HepG2 (cell line): ENCODE measurements around the gene ABCA3. TPM values are rescaled to one million over a fixed set of nuclear protein-coding genes. Genes with fewer than 3 reads are reported as not detected.
A peak's percentile ranks its signal among the peaks of the same experiment; 100 is the strongest.

Experiments used
- ATF7-NPFF ChIP-seq: sonication (generic); formaldehyde crosslinking; IDR thresholded peaks from 2 replicates; pipeline ENCODE4 v1.8.1; 2023; ENCODE audit warnings: mild to moderate bottlenecking, low read depth, missing genetic modification reagents, moderate library complexity
- CENPX ChIP-seq: sonication (generic); formaldehyde crosslinking; IDR thresholded peaks from 2 replicates; pipeline ENCODE4 v1.9.0; 2021; ENCODE audit warnings: mild to moderate bottlenecking, missing genetic modification reagents, moderate library complexity
- GATAD2A ChIP-seq: IDR thresholded peaks from 2 replicates; pipeline ENCODE4 v1.6.1; 2016
- PAX8 ChIP-seq: sonication (generic); formaldehyde crosslinking; IDR thresholded peaks from 2 replicates; pipeline ENCODE4 v1.8.0; 2022; ENCODE audit warnings: mild to moderate bottlenecking, missing genetic modification reagents, borderline replicate concordance
- PHF20 ChIP-seq: sonication (generic); formaldehyde crosslinking; IDR thresholded peaks from 2 replicates; pipeline ENCODE4 v1.5.0; 2020; ENCODE audit warnings: mild to moderate bottlenecking, missing genetic modification reagents
- RBM22 ChIP-seq: fragments of 200-400 bp; formaldehyde crosslinking; optimal IDR thresholded peaks from 2 replicates; pipeline ENCODE3; 2017; ENCODE audit warnings: mild to moderate bottlenecking, low read length, moderate library complexity
- SALL2 ChIP-seq: sonication (generic); formaldehyde crosslinking; IDR thresholded peaks from 2 replicates; pipeline ENCODE4 v1.8.1; 2023; ENCODE audit warnings: mild to moderate bottlenecking, missing genetic modification reagents, inconsistent platforms
- SP5 ChIP-seq: IDR thresholded peaks from 2 replicates; pipeline ENCODE4 v1.6.1; 2016; ENCODE audit warnings: low read depth, borderline replicate concordance
- ZBTB1 ChIP-seq: sonication (generic); formaldehyde crosslinking; IDR thresholded peaks from 2 replicates; pipeline ENCODE4 v1.4.0; 2020; ENCODE audit warnings: missing genetic modification reagents, borderline replicate concordance
- ZNF124 ChIP-seq: sonication (generic); formaldehyde crosslinking; IDR thresholded peaks from 2 replicates; pipeline ENCODE4 v1.4.0; 2020; ENCODE audit warnings: missing genetic modification reagents
- ZNF20 ChIP-seq: sonication (generic); formaldehyde crosslinking; IDR thresholded peaks from 2 replicates; pipeline ENCODE4 v1.4.0; 2020; ENCODE audit warnings: mild to moderate bottlenecking, moderate library complexity, missing genetic modification reagents
- ZNF256 ChIP-seq: sonication (generic); formaldehyde crosslinking; conservative IDR thresholded peaks from 2 replicates; pipeline ENCODE4 v1.4.0; 2020; ENCODE audit warnings: missing genetic modification reagents
- ZNF264 ChIP-seq: sonication (generic); formaldehyde crosslinking; IDR thresholded peaks from 2 replicates; pipeline ENCODE4 v1.4.0; 2020; ENCODE audit warnings: missing genetic modification reagents
- ZNF407 ChIP-seq: sonication (generic); formaldehyde crosslinking; IDR thresholded peaks from one replicate; pipeline ENCODE4 v1.5.1; 2020; ENCODE audit warnings: mild to moderate bottlenecking, missing genetic modification reagents; ENCODE audit errors: not compliant biosample characterization
- ZNF704 ChIP-seq: sonication (generic); formaldehyde crosslinking; IDR thresholded peaks from 2 replicates; pipeline ENCODE4 v1.8.1; 2023; ENCODE audit warnings: mild to moderate bottlenecking, inconsistent platforms, moderate library complexity, missing genetic modification reagents, borderline replicate concordance
- ZNF710 ChIP-seq: sonication (generic); formaldehyde crosslinking; IDR thresholded peaks from 2 replicates; pipeline ENCODE4 v1.5.0; 2020; ENCODE audit warnings: mild to moderate bottlenecking, missing genetic modification reagents, borderline replicate concordance
- polyA plus RNA-seq, 8 experiments: library from polyadenylated mRNA; depleted of rRNA in 3 of 8; stranded (reverse) in 7 of 8; unstranded in 1 of 8; fragments of >200 nt; fragmentation: Illumina TruSeq in 4 of 8; extraction: Trizol in 4 of 8; gene quantifications; 2 replicates each; pipeline versions ENCODE4 v1.2.1 to v1.2.3, GENCODE V29; 2011 to 2016; ENCODE audit warnings: low read depth in 4 of 8, missing spikeins in 1 of 8, mixed read lengths in 1 of 8; ENCODE audit not compliant: insufficient read depth in 1 of 8
- total RNA-seq, 5 experiments: library from RNA; depleted of rRNA; stranded (reverse); fragments of >200 nt; fragmentation: Illumina TruSeq; extraction: Trizol; gene quantifications; 2 replicates each; pipeline ENCODE4 v1.2.3, GENCODE V29; 2016; ENCODE audit warnings: low read depth in 1 of 5
- TF ChIP-seq, protein P1 (sequence below): sonication (generic); formaldehyde crosslinking; IDR thresholded peaks from 2 replicates; pipeline ENCODE4 v1.4.0; 2020; ENCODE audit warnings: missing genetic modification reagents

The ABCA3 gene
- total and polyA plus RNA-seq, 2 of the 13 experiments (the other 11 are each of a cell fraction or from before 2014, with no cell fraction given), result 0.60 to 1.5 TPM

DNA sequence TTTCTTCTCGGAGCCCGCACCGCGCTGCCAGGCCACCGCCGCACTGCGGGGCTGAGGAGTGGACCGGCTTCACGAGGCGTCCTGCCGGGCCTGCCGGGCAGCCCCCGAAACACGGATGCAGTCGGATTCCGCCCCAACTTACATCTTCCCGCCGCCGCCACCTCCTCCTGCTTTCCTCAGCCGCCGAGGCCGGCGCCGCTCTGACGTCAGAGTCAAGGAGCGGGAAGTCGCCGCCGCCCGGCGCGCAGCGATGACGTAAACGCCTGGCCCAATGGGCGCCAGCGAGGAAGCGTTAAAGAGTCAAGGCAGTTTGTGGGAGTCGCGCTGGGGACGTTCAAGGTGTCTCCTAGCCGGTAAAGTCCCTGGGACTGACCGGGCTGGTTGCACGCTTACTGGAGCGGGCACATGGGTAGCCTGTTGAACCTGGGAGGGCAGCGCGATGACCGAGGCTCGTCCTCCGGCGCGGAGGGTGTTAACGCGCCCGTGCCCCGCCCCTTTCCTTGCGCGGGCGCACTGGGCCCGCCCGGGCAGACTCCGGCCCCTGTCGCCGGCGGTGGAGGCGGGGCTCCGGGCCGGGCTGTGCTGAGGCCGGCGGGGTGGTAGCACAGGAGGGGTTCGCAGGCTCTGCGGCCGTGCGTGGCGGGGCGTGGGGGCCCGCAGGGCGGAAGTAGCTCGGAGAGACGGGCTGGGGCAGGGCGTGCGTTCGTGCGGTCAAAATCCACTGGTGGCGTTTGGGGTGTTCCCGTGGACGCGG, 72.4 kb downstream of the ABCA3 start, which contains the start of gene RNPS1 (continued):
- TF ChIP-seq ZNF407 (CRISPR knock-in tag), result peak; percentile 0
- TF ChIP-seq ZNF710, result peak; percentile 77
- TF ChIP-seq SP5 (CRISPR knock-in tag), result peak; percentile 47; the same call in 1 of the 2 replicates
- TF ChIP-seq GATAD2A (CRISPR knock-in tag), result 0 out of 2 replicates have a peak, but pooled peaks have one; percentile 15
- TF ChIP-seq ZBTB1 (CRISPR knock-in tag), result 0 out of 2 replicates have a peak, but pooled peaks have one; percentile 36
- peak; percentile 37; the same call in 1 of the 2 replicates for TF ChIP-seq SALL2 (CRISPR knock-in tag)
- peak; percentile 90 for TF ChIP-seq ATF7-NPFF (CRISPR knock-in tag)
- no peak for TF ChIP-seq ZNF20 (CRISPR knock-in tag)
- TF ChIP-seq ZNF264 (CRISPR knock-in tag), result 0 out of 2 replicates have a peak, but pooled peaks have one; percentile 19
- peak; percentile 67; the same call in 1 of the 2 replicates for TF ChIP-seq ZNF124 (CRISPR knock-in tag)
- TF ChIP-seq, protein P1, sequence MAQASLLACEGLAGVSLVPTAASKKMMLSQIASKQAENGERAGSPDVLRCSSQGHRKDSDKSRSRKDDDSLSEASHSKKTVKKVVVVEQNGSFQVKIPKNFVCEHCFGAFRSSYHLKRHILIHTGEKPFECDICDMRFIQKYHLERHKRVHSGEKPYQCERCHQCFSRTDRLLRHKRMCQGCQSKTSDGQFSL (CRISPR knock-in tag), result peak; percentile 59; the same call in 1 of the 2 replicates
- TF ChIP-seq CENPX, result no peak
- TF ChIP-seq ZNF256 (CRISPR knock-in tag), result 0 out of 2 replicates have a peak, but pooled peaks have one; percentile 37
- TF ChIP-seq PAX8 (CRISPR knock-in tag), result peak; percentile 69; the same call in 1 of the 2 replicates
- no peak for TF ChIP-seq RBM22
- peak; percentile 68; the same call in 1 of the 2 replicates for TF ChIP-seq ZNF704
- peak; percentile 94 for TF ChIP-seq PHF20 (CRISPR knock-in tag)
